Fibroblast of the aortic adventitia (primary cell): ENCODE data around the gene CD226. TPM values are rescaled to one million over a fixed set of nuclear protein-coding genes. Genes with fewer than 3 reads are reported as not detected.

Experiments used
- DNase-seq: peaks from one replicate; pipeline ENCODE4 v3.0.0-alpha.2; 2010; ENCODE audit warnings: low read depth
- H3K4me3 ChIP-seq: 2 replicates; pipeline ENCODE4 v1.5.1; 2011; ENCODE audit warnings: low read depth, mild to moderate bottlenecking, control low read depth, low read length, moderate library complexity
- total RNA-seq: library from RNA; depleted of rRNA; stranded (reverse); fragments of >200 nt; gene quantifications from 2 replicates; pipeline ENCODE4 v1.2.3, GENCODE V29; 2012; ENCODE audit warnings: low replicate concordance
- TF ChIP-seq, protein P1 (sequence below): IDR thresholded peaks from 2 replicates; pipeline ENCODE4 v1.5.1; 2011; ENCODE audit warnings: mild to moderate bottlenecking, low read length, control low read depth, inconsistent platforms; ENCODE audit not compliant: insufficient read depth

Gene CD226
- total RNA-seq, 1 donor: 0.99 TPM

GRCh38 chr18:69854455-69854854 is 93.2 kb downstream of the CD226 start:
- TF ChIP-seq, protein P1, sequence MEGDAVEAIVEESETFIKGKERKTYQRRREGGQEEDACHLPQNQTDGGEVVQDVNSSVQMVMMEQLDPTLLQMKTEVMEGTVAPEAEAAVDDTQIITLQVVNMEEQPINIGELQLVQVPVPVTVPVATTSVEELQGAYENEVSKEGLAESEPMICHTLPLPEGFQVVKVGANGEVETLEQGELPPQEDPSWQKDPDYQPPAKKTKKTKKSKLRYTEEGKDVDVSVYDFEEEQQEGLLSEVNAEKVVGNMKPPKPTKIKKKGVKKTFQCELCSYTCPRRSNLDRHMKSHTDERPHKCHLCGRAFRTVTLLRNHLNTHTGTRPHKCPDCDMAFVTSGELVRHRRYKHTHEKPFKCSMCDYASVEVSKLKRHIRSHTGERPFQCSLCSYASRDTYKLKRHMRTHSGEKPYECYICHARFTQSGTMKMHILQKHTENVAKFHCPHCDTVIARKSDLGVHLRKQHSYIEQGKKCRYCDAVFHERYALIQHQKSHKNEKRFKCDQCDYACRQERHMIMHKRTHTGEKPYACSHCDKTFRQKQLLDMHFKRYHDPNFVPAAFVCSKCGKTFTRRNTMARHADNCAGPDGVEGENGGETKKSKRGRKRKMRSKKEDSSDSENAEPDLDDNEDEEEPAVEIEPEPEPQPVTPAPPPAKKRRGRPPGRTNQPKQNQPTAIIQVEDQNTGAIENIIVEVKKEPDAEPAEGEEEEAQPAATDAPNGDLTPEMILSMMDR: no peak
- H3K4me3 ChIP-seq: no peak overlapping the region
- DNase-seq: no peak

DNA sequence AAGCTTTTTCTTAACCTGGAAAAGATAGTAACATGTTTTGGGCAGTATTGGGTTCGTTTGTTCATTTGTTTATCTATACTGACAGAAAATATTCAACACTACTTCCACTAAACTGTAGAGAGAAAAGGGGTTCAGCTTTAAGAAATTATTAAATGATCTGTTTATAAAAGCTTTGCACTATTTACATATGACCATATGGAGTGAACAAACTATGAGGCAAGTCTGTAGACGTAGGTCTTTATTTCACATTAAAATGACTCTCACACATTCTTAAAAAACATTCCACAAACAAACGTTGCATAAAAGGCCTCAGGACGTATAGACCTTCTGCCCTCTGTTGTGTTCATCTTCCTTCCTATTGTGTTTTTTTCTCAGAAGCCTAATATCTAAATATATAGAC is 94.6 kb downstream of the CD226 start:
- DNase-seq: no peak
- TF ChIP-seq, protein P1: no peak

DNA sequence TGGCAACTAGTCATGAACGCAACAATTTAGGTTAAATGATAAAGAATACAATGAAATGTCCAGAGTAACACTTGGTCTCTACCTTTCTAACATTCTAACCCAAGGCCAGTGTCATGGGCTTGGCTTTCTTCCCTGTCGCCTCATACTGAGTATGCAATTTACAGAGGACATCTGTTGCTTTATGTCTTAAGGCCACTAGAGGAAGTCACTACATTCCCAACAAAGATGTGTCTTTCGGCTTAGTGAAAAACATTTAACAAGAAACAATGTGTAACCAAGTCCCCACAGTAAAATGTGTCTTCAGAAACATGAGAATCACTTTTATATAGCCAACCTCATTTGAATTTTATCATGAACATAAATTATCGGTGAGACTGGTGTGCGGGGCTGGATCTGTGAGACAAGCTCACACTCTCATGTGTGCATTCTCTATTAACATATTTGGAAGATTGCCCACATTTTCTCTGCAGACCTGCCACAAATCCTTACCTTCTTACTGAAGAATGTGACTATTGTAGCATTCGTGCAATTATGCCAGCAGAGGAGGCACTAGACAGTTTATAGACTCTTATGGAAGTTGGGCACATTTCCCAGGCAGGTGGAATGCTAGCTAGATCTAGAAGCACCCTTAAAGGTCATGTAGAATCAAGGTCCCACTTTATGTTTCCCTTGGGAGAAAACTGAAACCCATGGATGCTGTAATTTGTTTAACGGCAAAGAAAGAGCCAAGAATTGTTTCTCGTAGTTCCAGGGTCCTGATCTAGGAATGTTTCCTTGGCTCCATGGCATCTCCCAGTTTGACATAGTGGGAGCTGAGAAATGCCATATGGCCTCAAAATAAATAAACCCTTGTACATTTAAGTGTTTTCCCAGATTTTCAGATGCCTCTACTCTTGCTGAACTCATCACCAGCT is 101.8 kb downstream of the CD226 start:
- no peak overlapping the region for H3K4me3 ChIP-seq
- DNase-seq: peak; percentile 66
- TF ChIP-seq, protein P1: no peak

More for the DNA sequence above, 94.6 kb downstream of the CD226 start:
- H3K4me3 ChIP-seq: no peak overlapping the region

DNA sequence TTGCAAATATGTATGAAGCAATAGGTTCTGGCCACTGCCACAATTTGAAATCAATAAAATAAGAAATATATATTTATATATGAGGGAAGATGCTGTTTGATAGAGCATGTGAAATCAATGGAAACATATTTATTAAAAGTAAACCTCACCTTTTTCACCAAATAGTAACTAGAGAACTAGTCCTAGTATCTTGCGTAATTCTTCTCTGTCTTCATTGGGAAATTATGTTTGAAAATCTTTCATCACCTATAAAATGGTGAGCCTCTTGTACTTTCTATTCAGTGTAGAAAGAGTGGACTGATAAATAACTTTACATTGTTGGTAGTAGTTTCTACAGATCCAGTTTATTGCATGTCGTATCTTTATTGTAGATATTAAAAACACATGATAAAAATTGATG is 103.0 kb downstream of the CD226 start:
- no peak overlapping the region for H3K4me3 ChIP-seq
- TF ChIP-seq, protein P1: no peak
- DNase-seq: no peak

GRCh38 chr18:69843015-69843414 is 104.7 kb downstream of the CD226 start:
- TF ChIP-seq, protein P1: no peak
- no peak for DNase-seq
- no peak overlapping the region for H3K4me3 ChIP-seq

DNA sequence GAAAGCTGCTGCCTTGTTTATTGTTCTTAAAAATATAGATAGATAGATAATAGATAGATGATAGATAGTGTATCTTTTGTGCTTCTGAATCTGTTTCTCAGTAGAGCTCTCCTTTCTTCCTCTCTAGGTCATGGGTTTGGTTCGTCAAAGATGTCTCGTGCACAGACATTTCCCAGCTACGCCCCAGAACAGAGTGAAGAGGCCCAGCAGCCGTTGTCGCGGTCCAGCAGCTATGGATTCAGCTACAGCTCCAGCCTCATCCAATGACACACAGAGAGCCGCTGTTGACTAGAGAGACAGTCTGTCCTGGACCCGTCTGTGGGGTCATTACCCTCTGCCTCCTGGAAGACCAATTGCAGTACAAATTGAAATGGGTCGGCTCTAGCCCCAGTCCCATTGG is 106.6 kb downstream of the CD226 start:
- H3K4me3 ChIP-seq: no peak overlapping the region
- TF ChIP-seq, protein P1: no peak
- no peak for DNase-seq

DNA sequence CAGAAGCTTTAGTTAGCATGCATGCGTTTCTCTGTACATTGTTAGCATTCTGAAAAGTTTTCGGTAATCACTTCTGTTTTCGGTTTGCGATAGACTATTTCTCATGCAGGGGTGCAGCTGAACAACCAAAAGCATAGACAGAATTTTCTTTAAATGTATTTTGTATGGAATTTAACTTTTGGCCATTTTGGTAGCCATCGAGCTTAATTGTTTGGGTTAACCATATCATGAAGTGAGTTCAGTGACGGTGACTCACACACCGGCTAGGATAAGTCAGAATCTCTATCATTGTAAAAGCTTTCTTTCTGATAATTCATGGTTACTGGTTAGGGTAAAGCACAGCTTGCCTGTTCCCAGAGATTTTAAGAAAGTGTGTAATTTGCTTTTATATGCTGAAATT is 107.2 kb downstream of the CD226 start:
- peak; percentile 52 for DNase-seq
- TF ChIP-seq, protein P1: no peak
- no peak overlapping the region for H3K4me3 ChIP-seq
